ENCODE results near the gene DCDC1. TPM values are rescaled to one million over a fixed set of nuclear protein-coding genes. Genes with fewer than 3 reads are reported as not detected.

The DCDC1 gene
- polyA plus RNA-seq, 2 donors = 0.02 TPM; not detected in 1

DNA sequence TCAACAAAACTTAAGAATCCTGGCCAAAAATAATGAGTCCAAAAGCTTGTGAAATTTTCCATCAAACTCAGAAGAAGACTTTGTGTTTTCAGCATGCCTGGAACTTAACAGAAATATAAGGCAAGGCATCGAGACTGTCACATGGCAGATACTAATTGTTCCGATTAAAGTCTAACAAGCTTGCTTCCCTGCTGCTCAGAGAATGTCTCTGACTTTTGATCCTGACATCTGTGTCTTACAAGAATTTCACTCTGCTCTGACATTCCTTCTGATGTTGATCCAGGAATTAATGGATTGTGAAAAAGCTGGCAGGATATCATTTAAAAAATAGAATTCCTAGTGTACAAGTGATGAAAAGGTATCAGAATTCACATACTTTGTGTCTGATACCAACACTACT lies 170.2 kb downstream of the DCDC1 start:
- H3K4me3 ChIP-seq (ENCODE audit: low read depth in 1 of 2, low read length in 2 of 2) = no peak overlapping the region
- H3K27me3 ChIP-seq (ENCODE audit: control insufficient read depth in 1 of 2, insufficient read depth in 2 of 2, low read length in 2 of 2) = no peaks in the 10 kb centered on the region
- H3K4me1 ChIP-seq (ENCODE audit: control insufficient read depth in 2 of 2, insufficient read depth in 2 of 2, low read length in 1 of 2) = no peaks in the 10 kb centered on the region
- no peak overlapping the region for H3K27ac ChIP-seq (ENCODE audit: low read depth in 2 of 2, low read length in 1 of 2)
- no peaks in the 10 kb centered on the region for H3K9me3 ChIP-seq (ENCODE audit: control insufficient read depth in 2 of 2, insufficient read depth in 1 of 2, low read depth in 1 of 2, low read length in 1 of 2)
- 32 to 51% methylated on average over 2 of the region's 2 CpGs for WGBS, 2 donors
- H3K36me3 ChIP-seq (ENCODE audit: control insufficient read depth in 2 of 2, insufficient read depth in 2 of 2, low read length in 1 of 2) = no peaks in the 10 kb centered on the region

DNA sequence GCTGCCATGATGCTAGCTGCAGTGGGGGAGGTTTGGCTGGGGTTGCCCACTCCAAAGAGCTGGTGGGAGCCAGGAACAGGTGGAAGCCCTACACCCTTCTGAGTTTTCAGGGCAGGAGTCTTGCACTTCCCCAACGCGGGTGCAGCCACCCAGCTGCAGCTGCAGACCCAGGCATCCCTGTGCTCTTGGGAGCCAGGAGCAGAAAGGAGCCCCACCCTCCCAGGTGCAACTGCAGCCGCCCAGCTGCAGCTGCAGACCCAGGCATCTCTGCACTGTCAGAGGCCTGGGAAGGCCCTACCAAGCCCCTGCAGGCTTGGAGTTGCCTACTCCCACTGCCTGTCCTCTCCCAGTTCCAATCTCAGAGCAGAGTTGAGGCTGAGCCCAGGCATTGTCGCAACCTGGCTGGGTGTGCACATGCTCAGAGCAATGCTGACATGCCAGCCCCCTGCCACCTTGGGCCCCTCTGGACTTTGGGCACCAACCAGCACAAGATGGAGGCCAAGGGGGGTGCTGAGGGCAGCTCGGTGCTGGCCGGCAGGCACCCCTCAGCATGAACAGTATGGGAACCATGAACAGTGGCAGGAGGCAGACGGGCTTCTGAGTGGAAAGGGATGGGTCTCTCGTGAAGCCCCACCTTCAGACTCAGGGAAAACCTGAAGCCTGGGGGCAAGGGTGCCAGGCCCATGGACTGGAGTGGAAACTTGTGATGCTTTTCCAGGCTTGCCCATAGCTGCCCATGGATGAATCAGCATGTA lies 195.4 kb downstream of the DCDC1 start:
- WGBS, 2 donors = 88 to 89% methylated on average over 8 of the region's 8 CpGs
- Histone ChIP-seq H3K36me3 (ENCODE audit: control insufficient read depth in 2 of 2, insufficient read depth in 2 of 2, low read length in 1 of 2) (no peaks in the 10 kb centered on the region), H3K27ac (ENCODE audit: low read depth in 2 of 2, low read length in 1 of 2) (no peak overlapping the region), H3K27me3 (ENCODE audit: control insufficient read depth in 1 of 2, insufficient read depth in 2 of 2, low read length in 2 of 2) (no peaks in the 10 kb centered on the region), H3K9me3 (ENCODE audit: control insufficient read depth in 2 of 2, insufficient read depth in 1 of 2, low read depth in 1 of 2, low read length in 1 of 2) (peaks cover 0 to 12% of the 10 kb centered on the region in 2 donors), H3K4me1 (ENCODE audit: control insufficient read depth in 2 of 2, insufficient read depth in 2 of 2, low read length in 1 of 2) (no peaks in the 10 kb centered on the region), H3K4me3 (ENCODE audit: low read depth in 1 of 2, low read length in 2 of 2) (no peak overlapping the region)

DNA sequence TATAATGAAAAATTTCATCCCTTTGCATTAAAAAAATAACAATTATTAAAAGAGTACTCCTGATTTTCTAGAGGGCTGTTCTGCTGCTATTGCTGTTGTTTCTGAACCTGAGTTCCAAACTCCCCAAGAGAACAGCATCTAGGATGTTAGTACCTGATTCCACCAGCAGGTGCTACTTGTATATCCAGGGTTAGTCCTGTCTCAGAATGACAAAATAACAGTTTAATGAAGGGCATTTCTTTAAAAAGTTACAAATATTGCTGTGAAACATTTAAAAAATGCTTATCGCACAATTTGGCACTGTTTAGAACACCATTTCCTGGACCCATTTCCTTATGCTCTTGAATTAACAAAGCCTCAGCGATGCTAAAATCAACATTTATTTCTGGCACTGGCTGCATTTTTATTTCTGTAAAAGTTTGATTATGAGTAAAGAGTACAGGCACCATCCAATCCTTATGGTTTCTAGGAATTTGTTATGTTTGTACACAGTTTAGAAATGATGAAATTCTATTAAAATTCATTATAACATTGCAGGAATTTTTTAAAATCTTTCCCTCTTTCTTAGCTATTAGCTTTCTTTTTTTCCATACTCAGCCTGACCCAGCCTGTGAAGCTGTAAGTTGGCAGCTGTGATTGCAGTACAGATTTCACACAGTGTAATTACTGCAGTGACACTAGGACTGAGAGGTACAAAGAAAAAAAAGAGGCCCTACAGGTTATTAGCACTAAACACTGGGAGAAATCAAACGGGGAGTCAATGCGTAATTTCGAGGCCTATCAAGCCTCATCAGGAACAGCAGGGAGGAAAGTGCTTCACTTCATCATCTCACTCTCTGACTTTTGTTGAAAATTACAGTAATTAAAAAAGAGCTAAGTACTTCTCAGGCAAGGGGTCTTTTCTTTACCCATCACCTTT lies 208.8 kb downstream of the DCDC1 start:
- H3K9me3 ChIP-seq (ENCODE audit: control insufficient read depth in 2 of 2, insufficient read depth in 1 of 2, low read depth in 1 of 2, low read length in 1 of 2) = no peaks in the 10 kb centered on the region
- H3K36me3 ChIP-seq (ENCODE audit: control insufficient read depth in 2 of 2, insufficient read depth in 2 of 2, low read length in 1 of 2) = no peaks in the 10 kb centered on the region
- no peak overlapping the region for H3K27ac ChIP-seq (ENCODE audit: low read depth in 2 of 2, low read length in 1 of 2)
- no peaks in the 10 kb centered on the region for H3K4me1 ChIP-seq (ENCODE audit: control insufficient read depth in 2 of 2, insufficient read depth in 2 of 2, low read length in 1 of 2)
- H3K4me3 ChIP-seq (ENCODE audit: low read depth in 1 of 2, low read length in 2 of 2) = no peak overlapping the region
- no peaks in the 10 kb centered on the region for H3K27me3 ChIP-seq (ENCODE audit: control insufficient read depth in 1 of 2, insufficient read depth in 2 of 2, low read length in 2 of 2)
- WGBS, 2 donors = 59 to 67% methylated on average over 5 of the region's 5 CpGs

GRCh38 chr11:31150841-31151240 lies 218.7 kb downstream of the DCDC1 start:
- H3K9me3 ChIP-seq (ENCODE audit: control insufficient read depth in 2 of 2, insufficient read depth in 1 of 2, low read depth in 1 of 2, low read length in 1 of 2) = peaks cover 0 to 4% of the 10 kb centered on the region in 2 donors
- WGBS, 2 donors = 66 to 74% methylated on average over 3 of the region's 3 CpGs
- no peak overlapping the region for H3K4me3 ChIP-seq (ENCODE audit: low read depth in 1 of 2, low read length in 2 of 2)
- no peak overlapping the region for H3K27ac ChIP-seq (ENCODE audit: low read depth in 2 of 2, low read length in 1 of 2)
- no peaks in the 10 kb centered on the region for H3K36me3 ChIP-seq (ENCODE audit: control insufficient read depth in 2 of 2, insufficient read depth in 2 of 2, low read length in 1 of 2)
- H3K4me1 ChIP-seq (ENCODE audit: control insufficient read depth in 2 of 2, insufficient read depth in 2 of 2, low read length in 1 of 2) = no peaks in the 10 kb centered on the region
- no peaks in the 10 kb centered on the region for H3K27me3 ChIP-seq (ENCODE audit: control insufficient read depth in 1 of 2, insufficient read depth in 2 of 2, low read length in 2 of 2)

DNA sequence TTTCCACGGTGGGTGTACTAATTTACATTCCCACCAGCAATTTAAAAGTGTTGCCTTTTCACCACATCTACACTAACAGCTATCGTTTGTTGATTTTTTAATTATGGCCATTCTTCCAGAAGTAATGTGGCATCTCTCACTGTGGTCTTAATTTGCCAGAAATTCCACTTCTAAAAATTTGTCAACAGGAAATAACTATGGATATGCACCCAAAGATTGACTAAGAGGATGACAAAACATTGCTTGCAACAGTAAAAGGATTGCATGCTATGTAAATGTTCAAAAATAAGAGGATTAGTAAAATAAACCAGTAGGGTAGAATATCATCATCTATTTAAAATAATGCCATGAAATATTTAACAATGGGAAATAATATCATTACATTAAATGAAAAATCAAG lies 219.5 kb downstream of the DCDC1 start:
- Histone ChIP-seq H3K27ac (ENCODE audit: low read depth in 2 of 2, low read length in 1 of 2) (no peak overlapping the region), H3K4me3 (ENCODE audit: low read depth in 1 of 2, low read length in 2 of 2) (no peak overlapping the region), H3K4me1 (ENCODE audit: control insufficient read depth in 2 of 2, insufficient read depth in 2 of 2, low read length in 1 of 2) (no peaks in the 10 kb centered on the region), H3K27me3 (ENCODE audit: control insufficient read depth in 1 of 2, insufficient read depth in 2 of 2, low read length in 2 of 2) (no peaks in the 10 kb centered on the region), H3K36me3 (ENCODE audit: control insufficient read depth in 2 of 2, insufficient read depth in 2 of 2, low read length in 1 of 2) (no peaks in the 10 kb centered on the region), H3K9me3 (ENCODE audit: control insufficient read depth in 2 of 2, insufficient read depth in 1 of 2, low read depth in 1 of 2, low read length in 1 of 2) (peaks cover 0 to 4% of the 10 kb centered on the region in 2 donors)
- WGBS, 2 donors = 76 to 82% methylated on average over 2 of the region's 2 CpGs

DNA sequence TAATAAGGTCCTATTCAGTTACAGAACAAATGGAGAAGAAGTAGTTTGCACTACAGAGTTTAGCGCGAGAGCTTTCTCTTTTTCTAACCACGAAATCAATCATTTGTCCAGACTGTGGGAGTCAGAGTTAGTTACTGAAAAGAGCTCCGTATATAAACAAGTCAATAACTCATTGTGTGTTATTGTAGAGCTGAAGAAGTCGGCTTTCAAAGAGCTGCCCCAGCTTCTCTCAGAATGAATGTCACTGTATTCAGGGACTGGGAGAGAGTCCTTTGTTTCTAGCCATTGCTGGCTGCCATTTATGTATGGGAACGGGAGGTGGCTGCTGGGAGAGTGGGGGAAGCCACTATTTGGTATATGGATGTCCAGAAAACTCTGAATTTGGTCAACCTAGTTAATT lies 227.8 kb downstream of the DCDC1 start:
- H3K27ac ChIP-seq (ENCODE audit: low read depth in 2 of 2, low read length in 1 of 2) = no peak overlapping the region
- no peaks in the 10 kb centered on the region for H3K27me3 ChIP-seq (ENCODE audit: control insufficient read depth in 1 of 2, insufficient read depth in 2 of 2, low read length in 2 of 2)
- WGBS, 2 donors = 18 to 21% methylated on average over 6 of the region's 6 CpGs
- H3K4me3 ChIP-seq (ENCODE audit: low read depth in 1 of 2, low read length in 2 of 2) = no peak overlapping the region
- no peaks in the 10 kb centered on the region for H3K4me1 ChIP-seq (ENCODE audit: control insufficient read depth in 2 of 2, insufficient read depth in 2 of 2, low read length in 1 of 2)
- H3K9me3 ChIP-seq (ENCODE audit: control insufficient read depth in 2 of 2, insufficient read depth in 1 of 2, low read depth in 1 of 2, low read length in 1 of 2) = no peaks in the 10 kb centered on the region
- no peaks in the 10 kb centered on the region for H3K36me3 ChIP-seq (ENCODE audit: control insufficient read depth in 2 of 2, insufficient read depth in 2 of 2, low read length in 1 of 2)

DNA sequence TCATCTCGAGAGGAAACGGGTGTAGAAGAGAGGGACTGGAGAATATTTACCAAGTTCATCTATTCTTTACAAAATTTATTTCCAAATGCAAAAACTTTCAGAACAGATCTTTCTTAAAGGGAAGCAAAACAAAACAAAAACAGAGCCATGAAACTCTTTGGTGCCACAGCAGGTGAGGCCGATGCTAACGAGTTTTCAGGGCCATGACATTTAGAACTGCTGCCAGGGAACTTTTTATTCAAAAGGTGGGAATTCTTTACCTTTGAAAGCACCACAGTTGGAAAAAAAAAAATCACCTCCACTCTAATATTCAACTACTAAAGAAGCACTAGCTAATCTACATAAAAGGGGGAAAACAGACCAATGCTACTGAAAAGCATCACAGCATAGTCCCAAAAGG lies 230.1 kb downstream of the DCDC1 start:
- Histone ChIP-seq H3K4me1 (ENCODE audit: control insufficient read depth in 2 of 2, insufficient read depth in 2 of 2, low read length in 1 of 2) (no peaks in the 10 kb centered on the region), H3K27me3 (ENCODE audit: control insufficient read depth in 1 of 2, insufficient read depth in 2 of 2, low read length in 2 of 2) (no peaks in the 10 kb centered on the region), H3K9me3 (ENCODE audit: control insufficient read depth in 2 of 2, insufficient read depth in 1 of 2, low read depth in 1 of 2, low read length in 1 of 2) (no peaks in the 10 kb centered on the region), H3K36me3 (ENCODE audit: control insufficient read depth in 2 of 2, insufficient read depth in 2 of 2, low read length in 1 of 2) (no peaks in the 10 kb centered on the region), H3K27ac (ENCODE audit: low read depth in 2 of 2, low read length in 1 of 2) (no peak overlapping the region), H3K4me3 (ENCODE audit: low read depth in 1 of 2, low read length in 2 of 2) (no peak overlapping the region)
- 53 to 61% methylated on average over 4 of the region's 4 CpGs for WGBS, 2 donors

DNA sequence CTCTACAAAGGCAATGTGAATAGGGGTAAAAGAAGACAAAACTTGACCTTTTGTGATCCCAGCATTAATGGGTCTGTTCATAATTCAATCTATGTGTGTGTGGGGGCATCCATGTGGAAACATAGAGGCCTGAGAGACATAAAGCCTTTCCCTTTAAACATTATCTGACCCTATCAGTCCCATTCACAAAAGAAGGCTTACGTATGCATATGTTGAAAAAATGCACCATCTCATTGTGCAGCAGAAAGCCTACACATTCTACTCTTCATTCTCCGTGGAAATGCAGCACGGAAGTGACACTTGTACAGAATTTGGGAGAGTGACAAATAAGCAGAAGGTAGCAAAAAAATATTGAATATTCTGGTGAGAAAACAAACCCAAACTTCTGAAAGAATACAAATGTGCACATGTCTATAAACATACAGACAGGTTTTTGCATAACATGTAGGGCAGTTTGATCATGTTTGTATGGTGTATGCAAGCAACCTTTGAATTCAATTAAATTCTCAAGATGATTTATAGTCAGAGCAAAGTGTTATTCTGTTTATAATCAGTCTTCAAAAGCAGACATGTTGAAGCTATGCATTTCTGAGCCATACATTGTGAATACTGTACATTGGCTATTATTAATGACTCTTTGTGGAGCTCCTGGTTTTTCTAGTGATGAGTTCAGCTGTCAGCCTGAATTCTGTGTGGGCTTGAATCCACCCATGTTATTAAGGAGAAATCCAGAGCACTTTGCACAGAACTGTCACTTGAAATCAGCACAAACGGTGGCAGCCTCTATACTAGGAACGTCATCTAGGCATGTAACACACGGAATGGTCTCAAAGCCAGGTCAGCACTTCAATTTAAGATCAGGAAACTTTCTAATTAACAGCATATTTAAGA lies 236.8 kb downstream of the DCDC1 start:
- Histone ChIP-seq H3K27ac (ENCODE audit: low read depth in 2 of 2, low read length in 1 of 2) (no peak overlapping the region), H3K4me1 (ENCODE audit: control insufficient read depth in 2 of 2, insufficient read depth in 2 of 2, low read length in 1 of 2) (no peaks in the 10 kb centered on the region), H3K27me3 (ENCODE audit: control insufficient read depth in 1 of 2, insufficient read depth in 2 of 2, low read length in 2 of 2) (no peaks in the 10 kb centered on the region), H3K9me3 (ENCODE audit: control insufficient read depth in 2 of 2, insufficient read depth in 1 of 2, low read depth in 1 of 2, low read length in 1 of 2) (no peaks in the 10 kb centered on the region), H3K36me3 (ENCODE audit: control insufficient read depth in 2 of 2, insufficient read depth in 2 of 2, low read length in 1 of 2) (no peaks in the 10 kb centered on the region), H3K4me3 (ENCODE audit: low read depth in 1 of 2, low read length in 2 of 2) (no peak overlapping the region)
- 48 to 58% methylated on average over 6 of the region's 6 CpGs for WGBS, 2 donors

GRCh38 chr11:31131760-31132159 lies 237.8 kb downstream of the DCDC1 start:
- H3K36me3 ChIP-seq (ENCODE audit: control insufficient read depth in 2 of 2, insufficient read depth in 2 of 2, low read length in 1 of 2) = no peaks in the 10 kb centered on the region
- H3K27me3 ChIP-seq (ENCODE audit: control insufficient read depth in 1 of 2, insufficient read depth in 2 of 2, low read length in 2 of 2) = no peaks in the 10 kb centered on the region
- no peak overlapping the region for H3K27ac ChIP-seq (ENCODE audit: low read depth in 2 of 2, low read length in 1 of 2)
- no peaks in the 10 kb centered on the region for H3K4me1 ChIP-seq (ENCODE audit: control insufficient read depth in 2 of 2, insufficient read depth in 2 of 2, low read length in 1 of 2)
- no peak overlapping the region for H3K4me3 ChIP-seq (ENCODE audit: low read depth in 1 of 2, low read length in 2 of 2)
- no peaks in the 10 kb centered on the region for H3K9me3 ChIP-seq (ENCODE audit: control insufficient read depth in 2 of 2, insufficient read depth in 1 of 2, low read depth in 1 of 2, low read length in 1 of 2)
- 46 to 51% methylated on average over 1 of the region's 1 CpG for WGBS, 2 donors
